ENCODE measurements around the gene VOPP1.
A peak's percentile ranks its signal among the peaks of the same experiment; 100 is the strongest.

GRCh38 chr7:55572378-55573233, at the start of gene VOPP1:
- TF ChIP-seq CTCF (IDR thresholded peaks at IDR 0.05) (peak in 1 of 6 experiments; percentile 8), POLR2A (IDR thresholded peaks at IDR 0.05) (peak; percentile 31 to 46)
